HG02610 (cell line): ENCODE measurements around the gene RPIA.
"Not testable (repeated sequence)": the region's sequence is repeated elsewhere in the genome, so short reads cannot be mapped to it uniquely, and the experiment has no call there.

Experiments
- ATAC-seq: cut with Tn5 transposase; IDR thresholded peaks from one replicate; pipeline ENCODE4 v1.9.1; 2021; ENCODE audit warnings: mild to moderate bottlenecking, moderate library complexity; ENCODE audit not compliant: unreplicated experiment

RPIA gene

GRCh38 chr2:88691339-88692183 is at the start of gene RPIA:
TSS of gene RPIA (plus strand) at chr2:88691673. CDS start at chr2:88691699, 26 bp downstream.
- ATAC-seq, result peak; percentile 97

- ATAC-seq, result no peak
Measured at GRCh38 chr2:88642278-88642677, 49.2 kb upstream of the RPIA start.

DNA sequence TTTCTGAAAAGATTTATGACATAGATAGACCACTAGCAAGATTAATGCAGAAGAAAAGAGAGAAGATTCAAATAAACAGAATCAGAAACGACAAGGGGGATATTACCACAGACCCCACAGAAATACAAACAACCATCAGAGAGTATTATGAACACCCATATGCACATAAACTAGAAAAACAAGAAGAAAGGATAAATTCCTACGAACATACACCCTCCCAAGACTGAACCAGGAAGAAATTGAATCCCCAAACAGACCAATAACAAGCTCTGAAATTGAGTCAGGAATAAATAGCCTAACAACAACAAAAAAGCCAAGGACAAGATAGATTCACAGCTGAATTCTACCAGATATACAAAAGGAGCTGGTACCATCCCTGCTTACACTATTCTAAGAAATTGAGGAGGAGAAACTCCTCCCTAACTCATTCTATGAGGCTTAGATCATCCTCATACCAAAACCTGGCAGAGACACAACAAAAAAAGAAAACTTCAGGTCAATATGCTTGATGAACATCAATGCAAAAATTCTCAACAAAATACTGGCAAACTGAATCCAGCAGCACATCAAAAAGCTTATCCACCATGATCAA is 46.1 kb upstream of the RPIA start:
- not testable (repeated sequence) for ATAC-seq

DNA sequence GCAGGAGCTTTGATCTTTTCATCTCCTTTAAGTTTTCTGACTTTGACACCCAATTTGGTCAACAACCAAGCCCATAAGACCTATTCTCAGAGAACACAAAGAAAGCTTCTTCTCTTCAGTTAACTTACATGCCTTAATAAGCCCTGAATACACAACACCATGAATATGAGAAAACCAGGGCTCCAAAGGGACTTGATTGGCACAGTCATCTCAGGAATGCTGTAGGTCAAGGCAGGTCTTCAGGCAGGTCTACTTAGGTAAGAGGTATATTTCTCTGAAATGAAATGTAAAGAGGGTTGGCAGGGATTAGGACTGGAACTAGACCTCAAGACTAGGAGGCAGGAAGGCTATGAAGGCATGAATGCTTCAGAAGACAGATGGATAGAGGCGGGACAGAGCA is 39.8 kb upstream of the RPIA start:
- no peak for ATAC-seq

DNA sequence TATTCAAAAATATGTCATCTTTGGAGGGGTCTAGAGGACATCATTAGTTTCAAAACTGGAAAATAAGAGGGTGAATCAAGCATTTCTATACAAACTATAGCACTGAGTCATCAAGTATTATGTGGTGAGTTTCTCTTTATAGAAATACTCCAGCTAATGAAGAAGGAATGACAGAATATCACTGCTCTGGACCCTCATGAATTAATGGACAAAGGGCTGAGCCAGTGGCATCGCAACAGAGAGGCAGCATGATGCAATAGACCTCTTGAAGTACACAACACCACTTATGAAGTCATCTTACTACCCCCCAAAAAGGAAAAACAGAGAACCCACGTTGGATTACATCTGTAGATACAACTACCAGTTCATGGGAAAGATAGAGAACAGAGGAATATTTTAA is 36.8 kb upstream of the RPIA start:
- no peak for ATAC-seq

DNA sequence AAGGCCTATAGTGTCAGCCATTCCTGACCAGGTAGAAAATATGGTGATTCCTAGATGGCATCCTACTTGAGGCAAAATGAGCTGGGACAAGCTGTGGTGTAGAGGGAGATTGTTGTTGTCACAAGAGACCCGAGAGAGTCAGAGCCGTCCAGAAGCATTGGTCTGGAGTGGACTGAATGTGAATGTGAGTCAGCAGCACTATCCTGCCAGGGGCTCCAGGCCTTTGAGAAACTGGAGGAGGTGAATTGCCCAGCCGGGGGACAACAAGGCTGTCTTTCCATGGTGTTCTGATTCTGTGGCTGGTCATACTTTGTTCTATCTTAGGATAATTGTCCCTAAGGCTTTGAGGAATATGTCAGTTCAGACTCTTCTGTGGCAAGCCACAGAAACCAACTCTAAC is 34.8 kb upstream of the RPIA start:
- no peak for ATAC-seq

DNA sequence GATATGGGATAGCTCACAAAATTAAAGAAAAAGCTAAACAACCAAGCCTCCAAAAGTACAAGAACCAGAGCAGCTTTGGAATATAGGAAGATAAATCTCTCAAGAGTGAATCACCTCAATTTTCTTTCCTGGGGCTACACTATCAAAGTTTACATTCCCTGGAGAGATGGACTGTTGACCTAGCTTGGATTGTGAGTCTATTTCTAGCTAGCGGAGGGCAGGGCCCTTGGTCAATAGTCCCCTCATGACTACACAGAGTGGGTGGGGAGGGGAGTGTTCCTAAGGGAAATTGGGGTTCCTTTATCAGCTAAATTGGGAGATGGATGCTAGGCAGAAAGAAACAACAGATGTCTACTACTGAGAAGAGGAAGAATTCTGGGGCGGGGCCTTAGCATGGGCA is 34.3 kb upstream of the RPIA start:
- ATAC-seq, result no peak

DNA sequence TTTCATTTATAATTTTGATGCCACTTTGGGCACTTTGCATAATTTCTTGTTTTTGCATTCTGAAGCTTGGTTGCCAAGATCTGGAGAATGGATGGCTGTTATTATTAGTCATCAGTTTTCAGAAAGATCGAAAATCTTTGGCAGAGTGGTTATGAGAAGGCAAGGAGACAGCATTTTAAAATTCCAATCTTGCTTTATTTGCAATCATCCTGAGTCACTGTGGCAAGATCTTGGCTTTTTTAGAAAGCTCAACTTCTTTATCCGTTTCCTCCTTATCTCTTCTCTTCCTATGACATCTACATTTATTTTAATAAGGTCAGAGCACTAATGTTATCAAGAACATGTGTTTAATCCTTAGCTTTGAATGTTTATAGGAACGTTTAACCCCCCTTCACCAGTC is 33.1 kb upstream of the RPIA start:
- no peak for ATAC-seq

GRCh38 chr2:88658881-88659537 is 32.5 kb upstream of the RPIA start:
- ATAC-seq, result no peak

GRCh38 chr2:88659538-88659915 is 31.9 kb upstream of the RPIA start:
- no peak for ATAC-seq

- no peak for ATAC-seq
Measured at GRCh38 chr2:88660622-88661021, 30.9 kb upstream of the RPIA start.

GRCh38 chr2:88666576-88666975 is 24.9 kb upstream of the RPIA start:
- no peak for ATAC-seq

DNA sequence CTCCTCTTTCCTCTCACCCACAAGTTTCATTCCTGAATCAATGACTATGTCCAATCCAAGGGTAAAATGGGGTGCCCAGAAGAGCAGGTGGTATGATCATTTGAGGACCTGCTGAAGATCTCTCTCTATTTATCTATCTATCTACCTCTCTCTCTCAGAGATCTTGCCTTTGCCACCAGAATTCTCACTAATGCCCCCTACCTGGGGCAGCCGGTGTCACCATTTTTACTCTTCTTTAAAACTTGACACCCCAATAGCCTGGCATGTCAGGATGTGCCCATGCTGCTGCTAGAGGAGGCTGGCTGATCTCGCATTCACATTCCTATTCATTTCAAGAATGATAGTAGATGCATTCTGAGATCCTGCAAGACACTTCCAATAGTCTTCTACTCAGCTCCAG is 24.3 kb upstream of the RPIA start:
- ATAC-seq, result no peak

DNA sequence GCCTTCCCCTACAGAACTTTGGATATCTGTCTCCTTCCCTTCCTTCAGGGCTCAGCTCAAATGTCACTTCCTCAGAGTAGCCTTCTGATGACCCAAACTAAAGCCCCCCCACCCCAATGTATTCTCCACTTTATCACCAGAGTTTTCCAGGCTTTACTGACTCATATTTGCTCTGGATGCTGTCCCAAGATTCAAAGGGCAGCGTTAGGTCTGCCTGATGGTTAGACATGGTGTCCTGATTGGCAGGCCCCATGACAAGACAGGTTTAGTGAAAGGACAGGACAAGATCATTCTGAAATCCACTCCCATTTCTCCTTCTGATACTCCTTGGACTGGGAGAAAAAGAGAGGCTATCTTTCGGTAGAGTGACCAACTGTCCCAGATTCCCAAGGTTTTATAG is 22.6 kb upstream of the RPIA start:
- no peak for ATAC-seq

DNA sequence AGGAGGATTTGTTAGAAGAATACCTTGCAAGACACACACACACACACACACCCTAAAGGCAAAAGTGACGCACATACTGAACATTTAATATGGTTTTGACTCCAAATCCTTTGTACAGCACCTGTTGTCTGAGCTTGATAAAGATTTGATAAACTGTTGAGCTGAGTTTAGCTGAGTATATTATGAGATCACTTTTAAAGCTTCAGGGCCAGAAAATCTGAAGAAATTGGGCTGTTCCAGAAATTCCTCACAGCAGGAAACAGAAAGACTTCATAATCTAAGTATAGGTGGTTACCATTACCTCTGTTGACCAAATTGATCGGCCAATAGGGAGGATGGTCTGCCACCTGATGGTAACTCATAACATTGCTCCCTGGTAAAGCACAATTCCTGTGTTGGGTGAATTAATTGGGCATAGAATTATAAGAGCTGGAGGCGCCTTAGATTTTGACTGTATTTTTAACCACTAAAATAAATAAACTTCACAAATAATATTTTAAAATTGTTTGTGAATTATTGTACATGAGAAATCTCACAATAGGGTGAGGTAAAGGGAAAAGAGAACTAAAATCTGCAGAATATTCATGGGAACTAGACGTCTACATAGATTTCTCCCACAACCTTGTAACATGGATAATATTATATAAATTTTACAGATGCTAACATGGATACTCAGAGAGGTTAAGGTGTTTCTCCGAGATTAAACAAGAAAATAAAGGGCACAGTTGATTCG is 21.8 kb upstream of the RPIA start:
- peak; percentile 90 for ATAC-seq

DNA sequence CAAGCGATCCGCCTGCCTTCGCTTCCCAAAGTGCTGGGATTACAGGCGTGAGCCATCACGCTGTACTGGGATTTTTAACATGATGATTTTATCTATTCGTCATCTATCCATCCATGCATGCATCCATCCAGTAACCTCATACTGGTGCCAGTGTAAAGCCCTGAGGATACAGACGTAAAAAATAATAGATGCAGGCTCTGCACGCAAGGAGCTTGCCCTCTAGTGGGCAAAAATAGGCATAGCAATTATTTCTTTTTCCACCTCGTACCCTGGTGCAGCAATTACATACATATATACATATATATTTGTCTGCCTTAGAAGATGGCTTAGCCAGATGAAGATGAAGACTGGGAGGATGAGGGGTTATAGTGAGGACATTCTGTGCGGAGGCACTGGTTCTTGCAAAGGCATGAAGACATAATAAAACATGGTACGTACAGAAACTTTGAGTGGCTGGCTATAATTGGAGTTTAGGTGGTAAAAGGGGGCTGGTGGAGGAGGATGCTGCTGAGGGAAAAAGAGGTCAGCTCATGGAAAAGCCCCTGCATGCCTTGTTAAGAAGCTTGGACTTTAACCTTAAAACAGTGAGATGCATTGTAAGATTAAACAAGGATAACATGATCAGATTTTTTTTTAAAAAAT is 19.6 kb upstream of the RPIA start:
- no peak for ATAC-seq

GRCh38 chr2:88673363-88673762 is 18.1 kb upstream of the RPIA start:
- no peak for ATAC-seq

DNA sequence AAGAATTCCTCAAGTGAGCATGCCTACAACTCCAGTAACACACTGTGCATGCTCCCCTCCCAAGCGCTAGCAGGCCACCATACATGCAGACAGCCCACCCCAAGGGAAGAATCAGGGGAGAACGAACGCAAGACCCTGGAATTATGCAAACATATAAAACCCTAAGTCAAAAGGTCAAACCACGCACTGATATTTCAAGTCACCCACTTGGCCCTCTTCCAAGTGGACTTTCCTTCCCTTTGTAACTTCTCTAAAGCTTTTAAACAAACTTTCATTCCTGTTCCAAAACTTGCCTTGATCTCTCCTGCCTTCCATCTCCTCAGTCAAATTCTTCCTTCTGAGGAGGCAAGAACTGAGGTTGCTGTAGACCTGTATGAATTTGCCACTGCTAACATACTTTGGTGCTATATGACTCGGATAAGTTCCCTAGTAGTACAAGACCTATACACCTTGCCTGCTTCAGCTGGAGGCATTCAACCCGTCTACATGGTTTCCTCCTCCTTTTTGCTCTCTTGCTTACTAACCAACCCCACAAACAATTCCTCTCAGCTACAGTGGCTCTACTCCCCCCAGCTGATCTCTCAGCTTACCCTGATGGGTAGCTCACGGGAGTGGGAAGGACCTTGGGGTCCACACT is 11.1 kb upstream of the RPIA start:
- ATAC-seq, result no peak

- ATAC-seq, result no peak
Measured at GRCh38 chr2:88680916-88681315, 10.6 kb upstream of the RPIA start.
